HepG2 (cell line): ENCODE results near the gene NDRG2. TPM values are rescaled to one million over a fixed set of nuclear protein-coding genes. Genes with fewer than 3 reads are reported as not detected.

Experiments used
- BRD4 ChIP-seq: sonication (generic); formaldehyde crosslinking; IDR thresholded peaks from 2 replicates; pipeline ENCODE4 v1.4.0; 2020; ENCODE audit warnings: missing genetic modification reagents
- IKZF1 ChIP-seq: fragments of 450-650 bp; IDR thresholded peaks from 2 replicates; pipeline ENCODE4 v1.7.1; 2016
- MLLT10 ChIP-seq: sonication (generic); formaldehyde crosslinking; IDR thresholded peaks from 2 replicates; pipeline ENCODE4 v1.4.0; 2020; ENCODE audit warnings: missing genetic modification reagents
- MTA3 ChIP-seq: sonication (generic); formaldehyde crosslinking; IDR thresholded peaks from 2 replicates; pipeline ENCODE4 v1.4.0; 2020; ENCODE audit warnings: missing genetic modification reagents
- MXD4 ChIP-seq: IDR thresholded peaks from 2 replicates; pipeline ENCODE4 v1.6.1; 2016; ENCODE audit warnings: mild to moderate bottlenecking, missing biosample characterization, missing genetic modification reagents
- NFE2L2 ChIP-seq: fragments of 150-350 bp; IDR thresholded peaks from 2 replicates; pipeline ENCODE4 v1.6.1; 2014; ENCODE audit warnings: low read length
- PLRG1 ChIP-seq: fragments of 450-650 bp; conservative IDR thresholded peaks from 2 replicates; pipeline ENCODE4 v1.6.1; 2016
- RELA ChIP-seq: sonication (generic); formaldehyde crosslinking; IDR thresholded peaks from 2 replicates; pipeline ENCODE4 v1.4.0; 2020; ENCODE audit warnings: missing genetic modification reagents
- SKI ChIP-seq: fragments of 450-650 bp; IDR thresholded peaks from one replicate; pipeline ENCODE4 v1.6.1; 2018; ENCODE audit warnings: mild to moderate bottlenecking; ENCODE audit not compliant: partially characterized antibody
- TRIM24 ChIP-seq: sonication (generic); formaldehyde crosslinking; IDR thresholded peaks from 2 replicates; pipeline ENCODE4 v1.8.0; 2022; ENCODE audit warnings: mild to moderate bottlenecking, missing genetic modification reagents
- ZBTB20 ChIP-seq: sonication (generic); formaldehyde crosslinking; IDR thresholded peaks from 2 replicates; pipeline ENCODE4 v1.8.1; 2023; ENCODE audit warnings: missing genetic modification reagents, low read depth, mild to moderate bottlenecking, borderline replicate concordance
- ZBTB8A ChIP-seq: sonication (generic); formaldehyde crosslinking; IDR thresholded peaks from 2 replicates; pipeline ENCODE4 v1.4.0; 2020; ENCODE audit warnings: mild to moderate bottlenecking, low read depth, missing genetic modification reagents, borderline replicate concordance
- ZMYM4 ChIP-seq: sonication (generic); formaldehyde crosslinking; IDR thresholded peaks from 2 replicates; pipeline ENCODE4 v1.8.1; 2023; ENCODE audit warnings: mild to moderate bottlenecking, missing genetic modification reagents
- ZNF33A ChIP-seq: sonication (generic); formaldehyde crosslinking; IDR thresholded peaks from 2 replicates; pipeline ENCODE4 v1.5.1; 2020; ENCODE audit warnings: missing genetic modification reagents, mild to moderate bottlenecking, moderate library complexity, borderline replicate concordance
- ZNF451 ChIP-seq: sonication (generic); formaldehyde crosslinking; IDR thresholded peaks from 2 replicates; pipeline ENCODE4 v1.5.0; 2020; ENCODE audit warnings: mild to moderate bottlenecking, missing genetic modification reagents
- ZNF674 ChIP-seq: sonication (generic); formaldehyde crosslinking; IDR thresholded peaks from 2 replicates; pipeline ENCODE4 v1.5.0; 2020; ENCODE audit warnings: low read depth, mild to moderate bottlenecking, missing genetic modification reagents
- ZNF788 ChIP-seq: sonication (generic); formaldehyde crosslinking; IDR thresholded peaks from 2 replicates; pipeline ENCODE4 v1.5.0; 2020; ENCODE audit warnings: mild to moderate bottlenecking, missing genetic modification reagents, borderline replicate concordance
- ZSCAN25 ChIP-seq: sonication (generic); formaldehyde crosslinking; IDR thresholded peaks from 2 replicates; pipeline ENCODE4 v1.8.0; 2022; ENCODE audit warnings: mild to moderate bottlenecking, missing genetic modification reagents
- polyA plus RNA-seq, 8 experiments: library from polyadenylated mRNA; depleted of rRNA in 3 of 8; stranded (reverse) in 7 of 8; unstranded in 1 of 8; fragments of >200 nt; fragmentation: Illumina TruSeq in 4 of 8; extraction: Trizol in 4 of 8; gene quantifications; 2 replicates each; pipeline versions ENCODE4 v1.2.1 to v1.2.3, GENCODE V29; 2011 to 2016; ENCODE audit warnings: low read depth in 4 of 8, missing spikeins in 1 of 8, mixed read lengths in 1 of 8; ENCODE audit not compliant: insufficient read depth in 1 of 8
- total RNA-seq, 5 experiments: library from RNA; depleted of rRNA; stranded (reverse); fragments of >200 nt; fragmentation: Illumina TruSeq; extraction: Trizol; gene quantifications; 2 replicates each; pipeline ENCODE4 v1.2.3, GENCODE V29; 2016; ENCODE audit warnings: low read depth in 1 of 5
- TF ChIP-seq, protein P1 (sequence below): sonication (generic); formaldehyde crosslinking; IDR thresholded peaks from 2 replicates; pipeline ENCODE4 v1.4.0; 2020; ENCODE audit warnings: missing genetic modification reagents
- TF ChIP-seq, protein P2 (sequence below): sonication (generic); formaldehyde crosslinking; IDR thresholded peaks from 2 replicates; pipeline ENCODE4 v1.4.0; 2020; ENCODE audit warnings: mild to moderate bottlenecking, missing genetic modification reagents
- TF ChIP-seq, protein P3 (sequence below): sonication (generic); formaldehyde crosslinking; IDR thresholded peaks from 2 replicates; pipeline ENCODE4 v1.4.0; 2020; ENCODE audit warnings: missing genetic modification reagents, borderline replicate concordance
- TF ChIP-seq, protein P4 (sequence below): sonication (generic); formaldehyde crosslinking; IDR thresholded peaks from 2 replicates; pipeline ENCODE4 v1.4.0; 2020; ENCODE audit warnings: missing genetic modification reagents

The NDRG2 gene
- total and polyA plus RNA-seq, 2 of the 13 experiments (the other 11 are each of a cell fraction or from before 2014, with no cell fraction given): 27.2 to 189 TPM

DNA sequence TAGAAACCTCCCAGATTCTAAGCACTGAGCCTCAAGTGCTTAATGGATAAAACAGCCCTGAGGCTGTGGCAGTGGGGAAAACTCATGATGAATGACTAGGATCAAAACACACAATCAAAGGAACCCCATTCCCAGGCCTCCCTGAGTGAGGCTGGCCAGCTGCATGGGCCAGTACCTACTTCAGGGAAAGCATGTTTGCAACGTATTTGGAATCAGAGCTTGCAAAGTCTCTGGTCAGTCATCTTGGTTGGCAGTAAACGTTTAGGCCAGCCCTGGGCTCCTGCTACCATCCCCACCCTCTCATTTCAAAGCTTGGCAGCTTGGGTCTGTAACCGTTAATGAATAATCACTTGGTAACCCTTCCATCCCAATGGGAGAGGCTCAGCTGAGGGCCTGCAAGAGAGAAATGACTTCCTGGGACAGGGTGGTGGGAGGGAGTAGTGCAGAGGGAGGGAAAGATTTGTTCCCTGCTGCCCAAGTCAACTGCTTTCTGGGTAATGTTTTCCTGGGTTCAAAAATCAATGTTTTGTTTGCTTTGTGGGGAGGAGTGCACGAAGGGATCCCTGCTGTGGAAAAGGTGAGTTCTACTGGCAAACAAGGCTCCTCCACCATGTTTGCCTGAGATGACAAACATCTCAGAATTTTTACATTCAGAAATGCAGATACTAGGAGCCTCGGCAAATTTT, 30.7 kb upstream of the NDRG2 start (continued):
- TF ChIP-seq ZMYM4 (peak; percentile 86), NFE2L2 (no peak), PLRG1 (no peak), ZNF33A (CRISPR knock-in tag) (no peak), MTA3 (CRISPR knock-in tag) (no peak), MLLT10 (no peak), ZNF451 (no peak), ZNF674 (CRISPR knock-in tag) (no peak), ZSCAN25 (peak; percentile 80; the same call in 1 of the 2 replicates), BRD4 (CRISPR knock-in tag) (peak; percentile 95; the same call in 1 of the 2 replicates), SKI (no peak), MXD4 (CRISPR knock-in tag) (no peak), ZNF788 (CRISPR knock-in tag) (peak; percentile 88; the same call in 1 of the 2 replicates), ZBTB8A (no peak), RELA (CRISPR knock-in tag) (peak; percentile 58; the same call in 1 of the 2 replicates), ZBTB20 (CRISPR knock-in tag) (peak; percentile 90; the same call in 1 of the 2 replicates), IKZF1 (no peak), TRIM24 (CRISPR knock-in tag) (no peak)
- TF ChIP-seq, protein P1, sequence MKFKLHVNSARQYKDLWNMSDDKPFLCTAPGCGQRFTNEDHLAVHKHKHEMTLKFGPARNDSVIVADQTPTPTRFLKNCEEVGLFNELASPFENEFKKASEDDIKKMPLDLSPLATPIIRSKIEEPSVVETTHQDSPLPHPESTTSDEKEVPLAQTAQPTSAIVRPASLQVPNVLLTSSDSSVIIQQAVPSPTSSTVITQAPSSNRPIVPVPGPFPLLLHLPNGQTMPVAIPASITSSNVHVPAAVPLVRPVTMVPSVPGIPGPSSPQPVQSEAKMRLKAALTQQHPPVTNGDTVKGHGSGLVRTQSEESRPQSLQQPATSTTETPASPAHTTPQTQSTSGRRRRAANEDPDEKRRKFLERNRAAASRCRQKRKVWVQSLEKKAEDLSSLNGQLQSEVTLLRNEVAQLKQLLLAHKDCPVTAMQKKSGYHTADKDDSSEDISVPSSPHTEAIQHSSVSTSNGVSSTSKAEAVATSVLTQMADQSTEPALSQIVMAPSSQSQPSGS (CRISPR knock-in tag): peak; percentile 56; the same call in 1 of the 2 replicates
- TF ChIP-seq, protein P2, sequence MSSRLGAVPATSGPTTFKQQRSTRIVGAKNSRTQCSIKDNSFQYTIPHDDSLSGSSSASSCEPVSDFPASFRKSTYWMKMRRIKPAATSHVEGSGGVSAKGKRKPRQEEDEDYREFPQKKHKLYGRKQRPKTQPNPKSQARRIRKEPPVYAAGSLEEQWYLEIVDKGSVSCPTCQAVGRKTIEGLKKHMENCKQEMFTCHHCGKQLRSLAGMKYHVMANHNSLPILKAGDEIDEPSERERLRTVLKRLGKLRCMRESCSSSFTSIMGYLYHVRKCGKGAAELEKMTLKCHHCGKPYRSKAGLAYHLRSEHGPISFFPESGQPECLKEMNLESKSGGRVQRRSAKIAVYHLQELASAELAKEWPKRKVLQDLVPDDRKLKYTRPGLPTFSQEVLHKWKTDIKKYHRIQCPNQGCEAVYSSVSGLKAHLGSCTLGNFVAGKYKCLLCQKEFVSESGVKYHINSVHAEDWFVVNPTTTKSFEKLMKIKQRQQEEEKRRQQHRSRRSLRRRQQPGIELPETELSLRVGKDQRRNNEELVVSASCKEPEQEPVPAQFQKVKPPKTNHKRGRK: no peak
- TF ChIP-seq, protein P3, sequence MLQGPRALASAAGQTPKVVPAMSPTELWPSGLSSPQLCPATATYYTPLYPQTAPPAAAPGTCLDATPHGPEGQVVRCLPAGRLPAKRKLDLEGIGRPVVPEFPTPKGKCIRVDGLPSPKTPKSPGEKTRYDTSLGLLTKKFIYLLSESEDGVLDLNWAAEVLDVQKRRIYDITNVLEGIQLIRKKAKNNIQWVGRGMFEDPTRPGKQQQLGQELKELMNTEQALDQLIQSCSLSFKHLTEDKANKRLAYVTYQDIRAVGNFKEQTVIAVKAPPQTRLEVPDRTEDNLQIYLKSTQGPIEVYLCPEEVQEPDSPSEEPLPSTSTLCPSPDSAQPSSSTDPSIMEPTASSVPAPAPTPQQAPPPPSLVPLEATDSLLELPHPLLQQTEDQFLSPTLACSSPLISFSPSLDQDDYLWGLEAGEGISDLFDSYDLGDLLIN (CRISPR knock-in tag): 0 out of 2 replicates have a peak, but pooled peaks have one; percentile 63
- TF ChIP-seq, protein P4, sequence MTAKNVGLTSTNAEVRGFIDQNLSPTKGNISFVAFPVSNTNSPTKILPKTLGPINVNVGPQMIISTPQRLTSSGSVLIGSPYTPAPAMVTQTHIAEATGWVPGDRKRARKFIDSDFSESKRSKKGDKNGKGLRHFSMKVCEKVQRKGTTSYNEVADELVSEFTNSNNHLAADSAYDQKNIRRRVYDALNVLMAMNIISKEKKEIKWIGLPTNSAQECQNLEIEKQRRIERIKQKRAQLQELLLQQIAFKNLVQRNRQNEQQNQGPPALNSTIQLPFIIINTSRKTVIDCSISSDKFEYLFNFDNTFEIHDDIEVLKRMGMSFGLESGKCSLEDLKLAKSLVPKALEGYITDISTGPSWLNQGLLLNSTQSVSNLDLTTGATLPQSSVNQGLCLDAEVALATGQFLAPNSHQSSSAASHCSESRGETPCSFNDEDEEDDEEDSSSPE (CRISPR knock-in tag): peak; percentile 79
